Testis (tissue), 2 donors: ENCODE results near the gene YPEL2.
"Not testable (repeated sequence)": the region's sequence is repeated elsewhere in the genome, so short reads cannot be mapped to it uniquely, and the experiment has no call there.

ENCODE experiments used
- POLR2A ChIP-seq: fragments of 450-650 bp; IDR thresholded peaks from one replicate; pipeline ENCODE4 v1.6.1; 2017; ENCODE audit warnings: antibody characterized with exemption, mild to moderate bottlenecking, moderate library complexity
- TF ChIP-seq, protein P1 (sequence below), 3 experiments: fragments of 450-650 bp in 2 of 3; fragments of 200-600 bp in 1 of 3; sonication (generic) in 1 of 3; IDR thresholded peaks; one replicate each; pipeline ENCODE4 v1.5.1; 2016 to 2019; ENCODE audit warnings: antibody characterized with exemption in 3 of 3, mild to moderate bottlenecking in 2 of 3, moderate library complexity in 1 of 3

- TF ChIP-seq, protein P1, sequence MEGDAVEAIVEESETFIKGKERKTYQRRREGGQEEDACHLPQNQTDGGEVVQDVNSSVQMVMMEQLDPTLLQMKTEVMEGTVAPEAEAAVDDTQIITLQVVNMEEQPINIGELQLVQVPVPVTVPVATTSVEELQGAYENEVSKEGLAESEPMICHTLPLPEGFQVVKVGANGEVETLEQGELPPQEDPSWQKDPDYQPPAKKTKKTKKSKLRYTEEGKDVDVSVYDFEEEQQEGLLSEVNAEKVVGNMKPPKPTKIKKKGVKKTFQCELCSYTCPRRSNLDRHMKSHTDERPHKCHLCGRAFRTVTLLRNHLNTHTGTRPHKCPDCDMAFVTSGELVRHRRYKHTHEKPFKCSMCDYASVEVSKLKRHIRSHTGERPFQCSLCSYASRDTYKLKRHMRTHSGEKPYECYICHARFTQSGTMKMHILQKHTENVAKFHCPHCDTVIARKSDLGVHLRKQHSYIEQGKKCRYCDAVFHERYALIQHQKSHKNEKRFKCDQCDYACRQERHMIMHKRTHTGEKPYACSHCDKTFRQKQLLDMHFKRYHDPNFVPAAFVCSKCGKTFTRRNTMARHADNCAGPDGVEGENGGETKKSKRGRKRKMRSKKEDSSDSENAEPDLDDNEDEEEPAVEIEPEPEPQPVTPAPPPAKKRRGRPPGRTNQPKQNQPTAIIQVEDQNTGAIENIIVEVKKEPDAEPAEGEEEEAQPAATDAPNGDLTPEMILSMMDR (IDR thresholded peaks at IDR 0.05) = not testable (repeated sequence)
- not testable (repeated sequence) for TF ChIP-seq POLR2A
These were observed 62.4 kb downstream of the YPEL2 start for GRCh38 chr17:59393742-59394410.
